HG02759 (cell line): ENCODE data around the gene PLAAT5.
"Not testable (repeated sequence)": the region's sequence is repeated elsewhere in the genome, so short reads cannot be mapped to it uniquely, and the experiment has no call there.

Experiments
- ATAC-seq: cut with Tn5 transposase; IDR thresholded peaks from one replicate; pipeline ENCODE4 v1.9.1; 2021; ENCODE audit warnings: mild to moderate bottlenecking, moderate library complexity; ENCODE audit not compliant: unreplicated experiment

Gene PLAAT5

GRCh38 chr11:63490551-63491239, at the start of gene PLAAT5:
Gene PLAAT5 (minus strand): TSS chr11:63491167. CDS start chr11:63491034, 133 bp downstream.
- ATAC-seq: no peak

GRCh38 chr11:63537293-63538101, 46.5 kb upstream of the PLAAT5 start:
- no peak for ATAC-seq

- ATAC-seq: no peak
Observed at GRCh38 chr11:63536669-63537292, 45.8 kb upstream of the PLAAT5 start, which contains the start of gene PLAAT4. Gene PLAAT4 (plus strand): TSS chr11:63536808. CDS start chr11:63536869, 61 bp downstream.

- no peak for ATAC-seq
Observed at GRCh38 chr11:63535734-63536133, 44.8 kb upstream of the PLAAT5 start.

GRCh38 chr11:63534895-63535461, 44.0 kb upstream of the PLAAT5 start:
- peak; percentile 40 for ATAC-seq

GRCh38 chr11:63534076-63534475, 43.1 kb upstream of the PLAAT5 start:
- ATAC-seq: no peak

GRCh38 chr11:63532799-63533475, 42.0 kb upstream of the PLAAT5 start:
- no peak for ATAC-seq

- no peak for ATAC-seq
Observed at GRCh38 chr11:63532117-63532516, 41.1 kb upstream of the PLAAT5 start.

- peak; percentile 81 for ATAC-seq
Observed at GRCh38 chr11:63531074-63531792, 40.3 kb upstream of the PLAAT5 start.

GRCh38 chr11:63530021-63530420, 39.1 kb upstream of the PLAAT5 start:
- ATAC-seq: no peak

GRCh38 chr11:63529373-63529772, 38.4 kb upstream of the PLAAT5 start:
- not testable (repeated sequence) for ATAC-seq

GRCh38 chr11:63528729-63529278, 37.8 kb upstream of the PLAAT5 start:
- not testable (repeated sequence) for ATAC-seq

- not testable (repeated sequence) for ATAC-seq
Observed at GRCh38 chr11:63528156-63528555, 37.2 kb upstream of the PLAAT5 start.

- ATAC-seq: no peak
Observed at GRCh38 chr11:63527667-63528066, 36.7 kb upstream of the PLAAT5 start.

- no peak for ATAC-seq
Observed at GRCh38 chr11:63523151-63523550, 32.2 kb upstream of the PLAAT5 start.

GRCh38 chr11:63521896-63522295, 30.9 kb upstream of the PLAAT5 start:
- no peak for ATAC-seq

GRCh38 chr11:63520606-63521170, 29.7 kb upstream of the PLAAT5 start:
- no peak for ATAC-seq

- ATAC-seq: no peak
Observed at GRCh38 chr11:63518548-63518947, 27.6 kb upstream of the PLAAT5 start.

GRCh38 chr11:63517156-63517555, 26.2 kb upstream of the PLAAT5 start:
- ATAC-seq: no peak
